Measurements from ENCODE around the gene PAQR6. TPM values are rescaled to one million over a fixed set of nuclear protein-coding genes. Genes with fewer than 3 reads are reported as not detected.

PAQR6 gene
- total and polyA plus RNA-seq, 2 experiments from 2014 or later, result 4.5 to 12.0 TPM

DNA sequence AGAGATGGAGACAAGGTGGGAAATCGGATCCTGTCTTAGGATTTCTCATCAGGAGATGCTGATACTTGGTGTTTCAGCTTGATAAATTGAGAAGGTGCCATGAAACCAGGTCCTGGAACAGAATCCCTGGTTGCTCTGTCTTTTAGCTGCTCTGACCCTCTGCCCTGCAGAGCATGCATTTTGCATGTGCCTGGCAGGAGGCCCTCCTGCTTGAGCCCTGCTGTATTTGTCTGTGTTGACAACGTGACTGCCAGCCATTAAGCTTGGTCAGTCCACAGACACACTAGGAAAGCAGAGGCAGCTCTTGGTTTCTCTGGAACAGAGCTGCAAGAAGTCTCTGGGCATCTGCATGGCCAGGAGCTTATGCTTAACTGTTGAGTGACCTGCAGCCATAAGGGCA is 51.4 kb downstream of the PAQR6 start:
- DNase-seq (ENCODE audit: low spot score), result no peak
- peaks cover 10% of the 10 kb centered on the region for H3K4me1 ChIP-seq (ENCODE audit: insufficient read depth)
- WGBS (ENCODE audit: low lambda C conversion rate, missing lambda C conversion rate), result 72% methylated on average over 2 of the region's 2 CpGs
- H3K79me2 ChIP-seq, result peaks cover 67% of the 10 kb centered on the region
- H3K27ac ChIP-seq, result no peak overlapping the region
- no peaks in the 10 kb centered on the region for H4K20me1 ChIP-seq (ENCODE audit: insufficient read depth, poor library complexity, severe bottlenecking)
- no peaks in the 10 kb centered on the region for H3K36me3 ChIP-seq (replicated peaks; ENCODE audit: insufficient read depth, low read depth)
- H3K4me2 ChIP-seq, result peak overlapping the region; percentile 77
- TF ChIP-seq EZH2 (IDR thresholded peaks at IDR 0.05; ENCODE audit: borderline replicate concordance) (no peak), EZH2phosphoT487 (IDR thresholded peaks at IDR 0.05; ENCODE audit: low read depth, severe bottlenecking, unreplicated experiment) (no peak)
- TF ChIP-seq, protein P1, sequence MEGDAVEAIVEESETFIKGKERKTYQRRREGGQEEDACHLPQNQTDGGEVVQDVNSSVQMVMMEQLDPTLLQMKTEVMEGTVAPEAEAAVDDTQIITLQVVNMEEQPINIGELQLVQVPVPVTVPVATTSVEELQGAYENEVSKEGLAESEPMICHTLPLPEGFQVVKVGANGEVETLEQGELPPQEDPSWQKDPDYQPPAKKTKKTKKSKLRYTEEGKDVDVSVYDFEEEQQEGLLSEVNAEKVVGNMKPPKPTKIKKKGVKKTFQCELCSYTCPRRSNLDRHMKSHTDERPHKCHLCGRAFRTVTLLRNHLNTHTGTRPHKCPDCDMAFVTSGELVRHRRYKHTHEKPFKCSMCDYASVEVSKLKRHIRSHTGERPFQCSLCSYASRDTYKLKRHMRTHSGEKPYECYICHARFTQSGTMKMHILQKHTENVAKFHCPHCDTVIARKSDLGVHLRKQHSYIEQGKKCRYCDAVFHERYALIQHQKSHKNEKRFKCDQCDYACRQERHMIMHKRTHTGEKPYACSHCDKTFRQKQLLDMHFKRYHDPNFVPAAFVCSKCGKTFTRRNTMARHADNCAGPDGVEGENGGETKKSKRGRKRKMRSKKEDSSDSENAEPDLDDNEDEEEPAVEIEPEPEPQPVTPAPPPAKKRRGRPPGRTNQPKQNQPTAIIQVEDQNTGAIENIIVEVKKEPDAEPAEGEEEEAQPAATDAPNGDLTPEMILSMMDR (IDR thresholded peaks at IDR 0.05; ENCODE audit: poor library complexity), result no peak
- no peaks in the 10 kb centered on the region for H3K27me3 ChIP-seq
- no peak overlapping the region for H2AFZ ChIP-seq
- H3K9me2 ChIP-seq (replicated peaks; ENCODE audit: insufficient read depth), result no peaks in the 10 kb centered on the region
- no peak overlapping the region for H3K4me3 ChIP-seq
- no peaks in the 10 kb centered on the region for H3K9me3 ChIP-seq (ENCODE audit: low read depth)

DNA sequence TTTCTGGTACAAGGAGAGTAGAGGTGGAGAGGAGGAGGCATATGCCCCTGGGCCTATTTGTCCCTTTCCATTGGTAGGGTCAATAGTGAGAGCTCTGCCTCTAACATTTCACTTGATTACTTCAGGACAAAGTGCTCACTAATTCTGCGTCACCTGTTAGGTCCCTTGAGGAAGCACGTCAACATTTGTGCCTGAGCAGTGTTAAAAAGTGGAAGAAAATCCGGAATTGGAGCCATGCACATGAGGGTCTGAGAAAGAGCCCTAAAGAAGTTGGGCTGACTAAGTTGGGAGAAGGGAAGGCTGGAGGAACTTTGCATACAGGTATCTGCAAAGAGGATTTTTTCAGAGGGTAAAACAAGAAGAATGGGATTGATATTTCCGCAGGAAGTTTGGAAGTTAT is 52.0 kb downstream of the PAQR6 start:
- no peak overlapping the region for H3K27ac ChIP-seq
- peaks cover 61% of the 10 kb centered on the region for H3K79me2 ChIP-seq
- DNase-seq (ENCODE audit: low spot score), result no peak
- H3K9me2 ChIP-seq (replicated peaks; ENCODE audit: insufficient read depth), result no peaks in the 10 kb centered on the region
- H3K27me3 ChIP-seq, result no peaks in the 10 kb centered on the region
- no peak overlapping the region for H2AFZ ChIP-seq
- no peaks in the 10 kb centered on the region for H4K20me1 ChIP-seq (ENCODE audit: insufficient read depth, poor library complexity, severe bottlenecking)
- peaks cover 10% of the 10 kb centered on the region for H3K4me1 ChIP-seq (ENCODE audit: insufficient read depth)
- H3K9me3 ChIP-seq (ENCODE audit: low read depth), result no peaks in the 10 kb centered on the region
- WGBS (ENCODE audit: low lambda C conversion rate, missing lambda C conversion rate), result 77% methylated on average over 4 of the region's 4 CpGs
- TF ChIP-seq EZH2phosphoT487 (IDR thresholded peaks at IDR 0.05; ENCODE audit: low read depth, severe bottlenecking, unreplicated experiment), result no peak
- TF ChIP-seq EZH2 (IDR thresholded peaks at IDR 0.05; ENCODE audit: borderline replicate concordance), result no peak
- TF ChIP-seq, protein P1 (IDR thresholded peaks at IDR 0.05; ENCODE audit: poor library complexity), result no peak
- H3K4me3 ChIP-seq, result no peak overlapping the region
- no peaks in the 10 kb centered on the region for H3K36me3 ChIP-seq (replicated peaks; ENCODE audit: insufficient read depth, low read depth)
- H3K4me2 ChIP-seq, result peak overlapping the region; percentile 77

DNA sequence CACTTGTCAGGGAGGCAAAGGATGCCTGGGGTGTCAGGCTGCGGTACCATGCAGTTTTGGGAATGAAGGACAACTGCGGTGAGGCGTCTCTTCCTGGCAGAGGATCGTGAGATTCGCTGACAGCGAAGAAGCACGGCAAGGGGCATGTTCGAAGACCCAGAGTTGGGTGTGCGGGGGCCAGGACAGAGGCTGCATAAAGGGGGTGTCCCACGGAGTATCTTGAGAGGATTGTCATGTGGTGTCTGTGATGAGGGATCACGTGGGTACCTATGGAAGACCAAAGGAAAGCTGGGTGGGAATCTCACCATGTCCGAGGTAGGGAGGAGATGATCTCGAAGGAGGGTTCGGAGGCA is 53.6 kb downstream of the PAQR6 start:
- peaks cover 48% of the 10 kb centered on the region for H3K79me2 ChIP-seq

More for the DNA sequence above, 53.6 kb downstream of the PAQR6 start:
- H3K4me2 ChIP-seq, result peak overlapping the region; percentile 77
- peak overlapping the region; percentile 17 for H2AFZ ChIP-seq
- H3K4me1 ChIP-seq (ENCODE audit: insufficient read depth), result peaks cover 10% of the 10 kb centered on the region
- H3K9me2 ChIP-seq (replicated peaks; ENCODE audit: insufficient read depth), result no peaks in the 10 kb centered on the region
- no peaks in the 10 kb centered on the region for H3K9me3 ChIP-seq (ENCODE audit: low read depth)
- H4K20me1 ChIP-seq (ENCODE audit: insufficient read depth, poor library complexity, severe bottlenecking), result no peaks in the 10 kb centered on the region
- WGBS (ENCODE audit: low lambda C conversion rate, missing lambda C conversion rate), result 25% methylated on average over 9 of the region's 14 CpGs
- no peaks in the 10 kb centered on the region for H3K36me3 ChIP-seq (replicated peaks; ENCODE audit: insufficient read depth, low read depth)
- no peaks in the 10 kb centered on the region for H3K27me3 ChIP-seq
- H3K27ac ChIP-seq, result peak overlapping the region; percentile 44
- DNase-seq (ENCODE audit: low spot score), result peak; percentile 30
- peak overlapping the region; percentile 50 for H3K4me3 ChIP-seq
- TF ChIP-seq, protein P1 (IDR thresholded peaks at IDR 0.05; ENCODE audit: poor library complexity), result no peak
- no peak for TF ChIP-seq EZH2 (IDR thresholded peaks at IDR 0.05; ENCODE audit: borderline replicate concordance)
- TF ChIP-seq EZH2phosphoT487 (IDR thresholded peaks at IDR 0.05; ENCODE audit: low read depth, severe bottlenecking, unreplicated experiment), result no peak
